Osteoblast (primary cell): ENCODE measurements around the gene TRPV6. TPM values are rescaled to one million over a fixed set of nuclear protein-coding genes. Genes with fewer than 3 reads are reported as not detected.

Experiments used
- DNase-seq: peaks from one replicate; pipeline ENCODE4 v3.0.0; 2011; ENCODE audit warnings: low spot score, mixed read lengths; ENCODE audit not compliant: insufficient read length; ENCODE audit errors: missing footprints
- H2AFZ ChIP-seq: 2 replicates; pipeline ENCODE4 v1.6.0; 2011; ENCODE audit warnings: mild to moderate bottlenecking, low read length
- H3K27ac ChIP-seq: 2 replicates; pipeline ENCODE4 v1.5.1; 2011; ENCODE audit warnings: mild to moderate bottlenecking, low read depth, low read length, moderate library complexity
- H3K27me3 ChIP-seq: 2 replicates; pipeline ENCODE4 v1.6.0; 2012; ENCODE audit warnings: mild to moderate bottlenecking, control low read depth, inconsistent platforms, low read length, moderate library complexity; ENCODE audit not compliant: insufficient read depth
- H3K36me3 ChIP-seq: 2 replicates; pipeline ENCODE4 v1.5.1; 2011; ENCODE audit warnings: mild to moderate bottlenecking, low read length, control low read depth, moderate library complexity; ENCODE audit not compliant: insufficient read depth
- H3K4me1 ChIP-seq: 2 replicates; pipeline ENCODE4 v1.5.1; 2011; ENCODE audit warnings: mild to moderate bottlenecking, low read length, control low read depth, moderate library complexity; ENCODE audit not compliant: insufficient read depth
- H3K4me2 ChIP-seq: 2 replicates; pipeline ENCODE4 v1.6.0; 2011; ENCODE audit warnings: mild to moderate bottlenecking, low read length; ENCODE audit not compliant: insufficient read depth
- H3K4me3 ChIP-seq: fragments of 200-600 bp; sonication (generic); 3 replicates; pipeline ENCODE4 v1.5.1; 2012; ENCODE audit warnings: mild to moderate bottlenecking, low read length, inconsistent platforms; ENCODE audit not compliant: insufficient read depth
- H3K79me2 ChIP-seq: 2 replicates; pipeline ENCODE4 v1.6.0; 2012; ENCODE audit warnings: mild to moderate bottlenecking, low read length, control low read depth, inconsistent platforms; ENCODE audit not compliant: insufficient read depth
- H3K9me3 ChIP-seq: 2 replicates; pipeline ENCODE4 v1.5.1; 2011; ENCODE audit warnings: low read depth, low read length, control low read depth
- H4K20me1 ChIP-seq: 2 replicates; pipeline ENCODE4 v1.6.0; 2012; ENCODE audit warnings: mild to moderate bottlenecking, low read length, control low read depth; ENCODE audit not compliant: insufficient read depth
- total RNA-seq: library from RNA; depleted of rRNA; stranded (reverse); fragments of >200 nt; gene quantifications from 2 replicates; pipeline ENCODE4 v1.2.3, GENCODE V29; 2012
- TF ChIP-seq, protein P1 (sequence below): IDR thresholded peaks from 2 replicates; pipeline ENCODE4 v1.5.1; 2011; ENCODE audit warnings: mild to moderate bottlenecking, low read depth, low read length, moderate library complexity; ENCODE audit errors: extremely low read depth

Gene TRPV6
- total RNA-seq, 1 donor = not detected

GRCh38 chr7:142869434-142869833, 16.1 kb downstream of the TRPV6 start:
- Histone ChIP-seq H3K9me3 (no peaks in the 10 kb centered on the region), H2AFZ (no peak overlapping the region), H3K27ac (no peak overlapping the region), H3K4me1 (no peaks in the 10 kb centered on the region), H3K4me3 (no peak overlapping the region), H3K36me3 (no peaks in the 10 kb centered on the region), H3K4me2 (no peak overlapping the region), H3K79me2 (no peaks in the 10 kb centered on the region), H3K27me3 (no peaks in the 10 kb centered on the region), H4K20me1 (no peaks in the 10 kb centered on the region)
- TF ChIP-seq, protein P1, sequence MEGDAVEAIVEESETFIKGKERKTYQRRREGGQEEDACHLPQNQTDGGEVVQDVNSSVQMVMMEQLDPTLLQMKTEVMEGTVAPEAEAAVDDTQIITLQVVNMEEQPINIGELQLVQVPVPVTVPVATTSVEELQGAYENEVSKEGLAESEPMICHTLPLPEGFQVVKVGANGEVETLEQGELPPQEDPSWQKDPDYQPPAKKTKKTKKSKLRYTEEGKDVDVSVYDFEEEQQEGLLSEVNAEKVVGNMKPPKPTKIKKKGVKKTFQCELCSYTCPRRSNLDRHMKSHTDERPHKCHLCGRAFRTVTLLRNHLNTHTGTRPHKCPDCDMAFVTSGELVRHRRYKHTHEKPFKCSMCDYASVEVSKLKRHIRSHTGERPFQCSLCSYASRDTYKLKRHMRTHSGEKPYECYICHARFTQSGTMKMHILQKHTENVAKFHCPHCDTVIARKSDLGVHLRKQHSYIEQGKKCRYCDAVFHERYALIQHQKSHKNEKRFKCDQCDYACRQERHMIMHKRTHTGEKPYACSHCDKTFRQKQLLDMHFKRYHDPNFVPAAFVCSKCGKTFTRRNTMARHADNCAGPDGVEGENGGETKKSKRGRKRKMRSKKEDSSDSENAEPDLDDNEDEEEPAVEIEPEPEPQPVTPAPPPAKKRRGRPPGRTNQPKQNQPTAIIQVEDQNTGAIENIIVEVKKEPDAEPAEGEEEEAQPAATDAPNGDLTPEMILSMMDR = no peak
- DNase-seq = no peak

GRCh38 chr7:142868986-142869415, 16.5 kb downstream of the TRPV6 start:
- H3K79me2 ChIP-seq = no peaks in the 10 kb centered on the region
- H3K4me2 ChIP-seq = no peak overlapping the region
- H3K9me3 ChIP-seq = no peaks in the 10 kb centered on the region
- no peaks in the 10 kb centered on the region for H3K27me3 ChIP-seq
- H4K20me1 ChIP-seq = no peaks in the 10 kb centered on the region
- TF ChIP-seq, protein P1 = no peak
- no peaks in the 10 kb centered on the region for H3K4me1 ChIP-seq
- no peaks in the 10 kb centered on the region for H3K36me3 ChIP-seq
- no peak overlapping the region for H3K27ac ChIP-seq
- DNase-seq = peak; percentile 69
- no peak overlapping the region for H3K4me3 ChIP-seq
- H2AFZ ChIP-seq = no peak overlapping the region

- H3K4me3 ChIP-seq = no peak overlapping the region
- no peak overlapping the region for H2AFZ ChIP-seq
- no peak overlapping the region for H3K27ac ChIP-seq
- no peaks in the 10 kb centered on the region for H4K20me1 ChIP-seq
- no peaks in the 10 kb centered on the region for H3K4me1 ChIP-seq
- TF ChIP-seq, protein P1 = no peak
- DNase-seq = peak; percentile 53
- no peaks in the 10 kb centered on the region for H3K9me3 ChIP-seq
- no peaks in the 10 kb centered on the region for H3K27me3 ChIP-seq
- no peaks in the 10 kb centered on the region for H3K79me2 ChIP-seq
- H3K4me2 ChIP-seq = no peak overlapping the region
- no peaks in the 10 kb centered on the region for H3K36me3 ChIP-seq
Observed at GRCh38 chr7:142868188-142868985, 17.2 kb downstream of the TRPV6 start.

- Histone ChIP-seq H2AFZ (no peak overlapping the region), H3K27ac (no peak overlapping the region), H3K4me1 (no peaks in the 10 kb centered on the region), H3K4me3 (no peak overlapping the region), H4K20me1 (no peaks in the 10 kb centered on the region), H3K79me2 (no peaks in the 10 kb centered on the region), H3K36me3 (no peaks in the 10 kb centered on the region), H3K27me3 (no peaks in the 10 kb centered on the region), H3K9me3 (no peaks in the 10 kb centered on the region), H3K4me2 (no peak overlapping the region)
- DNase-seq = peak; percentile 84
- TF ChIP-seq, protein P1 = no peak
Observed at GRCh38 chr7:142867398-142868187, 18.0 kb downstream of the TRPV6 start.
